GM10847 (cell line): Measurements from ENCODE around the gene OR9K2.

Experiments
- POLR2A ChIP-seq: IDR thresholded peaks from 2 replicates; pipeline ENCODE4 v1.6.1; 2011; ENCODE audit not compliant: insufficient read length; ENCODE audit errors: extremely low read depth

Gene OR9K2

GRCh38 chr12:55126106-55126505 is at the start of gene OR9K2:
OR9K2 (plus strand) TSS chr12:55126406; CDS start chr12:55129835, 3,429 bp downstream.
- no peak for TF ChIP-seq POLR2A

GRCh38 chr12:55092579-55092978 is 33.6 kb upstream of the OR9K2 start:
- TF ChIP-seq POLR2A, result no peak

DNA sequence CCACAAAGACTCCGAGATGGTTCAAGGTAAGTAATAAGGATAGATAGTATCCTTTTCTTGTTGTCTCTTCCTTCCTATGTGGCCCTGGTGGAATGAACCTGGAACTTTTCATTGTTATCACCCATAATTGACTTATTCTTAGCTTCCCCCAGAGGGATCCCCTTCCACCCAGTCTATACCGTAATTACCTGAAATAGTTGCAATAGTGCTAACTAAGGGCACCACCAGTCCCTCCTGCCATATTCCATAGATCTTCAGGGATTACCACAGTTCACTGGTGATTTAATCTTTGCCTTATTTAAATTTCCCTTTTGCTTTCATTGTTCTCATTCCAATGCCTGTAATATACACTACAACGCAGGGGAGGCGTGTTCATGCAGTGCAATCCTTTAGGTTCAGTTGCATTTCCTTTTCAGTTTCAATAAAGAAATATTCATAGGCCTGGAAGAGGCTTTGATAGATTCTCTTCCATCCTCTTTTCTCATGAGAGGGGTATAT is 13.8 kb upstream of the OR9K2 start:
- TF ChIP-seq POLR2A, result no peak

GRCh38 chr12:55116152-55116551 is 10.1 kb upstream of the OR9K2 start:
- TF ChIP-seq POLR2A, result no peak

- no peak for TF ChIP-seq POLR2A
These were observed 6.6 kb downstream of the OR9K2 start for GRCh38 chr12:55132816-55133215.

- TF ChIP-seq POLR2A, result no peak
These were observed 16.7 kb downstream of the OR9K2 start for GRCh38 chr12:55142669-55143565.

GRCh38 chr12:55143566-55143870 is 17.3 kb downstream of the OR9K2 start:
- TF ChIP-seq POLR2A, result no peak

DNA sequence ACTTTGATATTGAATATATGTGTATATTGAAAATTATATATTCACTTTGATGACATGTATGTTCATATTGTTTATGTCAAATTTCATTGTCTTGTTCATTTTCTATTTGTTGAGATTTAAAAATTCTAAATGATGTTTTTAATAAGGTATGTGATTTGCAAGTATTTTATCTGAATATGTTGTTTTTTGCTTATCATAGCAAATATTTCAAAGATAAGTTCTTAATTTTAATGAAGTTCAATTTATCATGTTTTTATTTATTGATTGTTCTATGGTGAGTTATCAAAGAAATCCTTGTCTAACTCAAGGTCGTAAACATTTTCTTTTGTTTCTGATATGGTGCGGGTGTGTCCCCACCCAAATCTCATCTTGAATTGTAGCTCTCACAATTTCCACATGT is 45.2 kb downstream of the OR9K2 start:
- no peak for TF ChIP-seq POLR2A

DNA sequence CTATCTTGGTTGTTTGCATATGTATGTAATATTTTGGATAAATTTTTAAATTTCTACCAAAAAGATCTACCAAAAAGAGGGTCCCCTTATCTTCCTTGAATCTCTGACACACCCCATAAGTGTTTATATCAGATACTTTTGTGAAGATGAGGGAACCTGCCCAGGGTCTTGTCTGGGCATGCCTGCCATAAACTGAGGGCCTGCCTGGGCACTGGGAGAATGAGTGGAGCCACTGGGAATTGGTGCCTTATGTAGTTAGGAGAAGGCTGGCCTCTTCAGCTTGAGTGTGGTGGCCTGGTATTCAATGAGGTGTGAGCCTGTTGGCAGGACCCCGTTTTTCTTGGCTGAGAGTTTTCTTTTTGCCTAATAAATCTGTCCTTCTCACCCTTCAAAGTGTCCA is 46.5 kb downstream of the OR9K2 start:
- TF ChIP-seq POLR2A, result no peak

DNA sequence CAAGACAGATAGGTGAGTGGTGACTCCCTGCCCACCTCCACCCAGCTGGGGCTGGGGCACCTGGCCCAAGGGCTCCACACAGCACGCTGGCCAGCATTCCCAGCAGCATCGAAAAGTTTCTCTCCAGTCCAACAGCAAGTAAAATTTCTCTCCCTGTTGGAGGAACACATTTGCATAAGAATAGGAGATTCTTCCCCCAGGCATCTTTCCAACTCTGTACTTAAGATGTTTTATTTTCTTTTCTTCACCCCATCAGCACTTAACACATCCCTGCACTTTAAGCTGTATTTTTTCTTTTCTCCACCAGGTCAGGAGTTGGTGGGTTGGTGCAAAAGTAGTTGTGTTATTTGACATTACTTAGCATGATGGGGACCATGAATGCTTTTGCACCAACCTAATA is 47.2 kb downstream of the OR9K2 start:
- TF ChIP-seq POLR2A, result no peak
